OCI-LY7 (cell line): Measurements from ENCODE around the gene RPL22. TPM values are rescaled to one million over a fixed set of nuclear protein-coding genes. Genes with fewer than 3 reads are reported as not detected.

Experiments
- BruUV-seq: library from RNA; stranded (reverse); fragments of 400-500 nt; replicated peaks from 2 replicates; lab custom pipeline; 2021; lab: Mats Ljungman, UMichigan
- CTCF ChIA-PET: fragments of 300-600 bp; sonication (Branson Sonifier 250); formaldehyde crosslinking; loops from one replicate; lab custom pipeline; 2022; ENCODE audit warnings: antibody characterized with exemption; ENCODE audit not compliant: unreplicated experiment; lab: Charles Lee
- POLR2A ChIA-PET: fragments of 300-600 bp; sonication (Branson Sonifier 250); formaldehyde crosslinking; loops from one replicate; lab custom pipeline; 2022; ENCODE audit warnings: antibody characterized with exemption; lab: Charles Lee
- DNase-seq: peaks from one replicate; pipeline ENCODE4 v3.0.0-alpha.2; 2015; ENCODE audit warnings: low spot score
- H2AFZ ChIP-seq: fragments of 200-600 bp; sonication (generic), shearing (Covaris generic); 2 replicates; pipeline ENCODE4 v1.6.1; 2014; ENCODE audit warnings: mild to moderate bottlenecking, antibody characterized with exemption, low read length, moderate library complexity
- H3K27ac ChIP-seq: fragments of 200-600 bp; sonication (generic); 2 replicates; pipeline ENCODE4 v1.5.1; 2014; ENCODE audit warnings: mixed run types, low read depth, mild to moderate bottlenecking, moderate library complexity, low read length, inconsistent platforms; ENCODE audit not compliant: poor library complexity, severe bottlenecking
- H3K36me3 ChIP-seq: fragments of 200-600 bp; sonication (generic); 2 replicates; pipeline ENCODE4 v1.6.1; 2014; ENCODE audit warnings: mild to moderate bottlenecking, antibody characterized with exemption, low read length, moderate library complexity, mixed read lengths; ENCODE audit not compliant: insufficient read depth
- H3K4me1 ChIP-seq: fragments of 200-600 bp; sonication (generic); 2 replicates; pipeline ENCODE4 v1.5.1; 2014; ENCODE audit warnings: mild to moderate bottlenecking, low read length; ENCODE audit not compliant: insufficient read depth, poor library complexity, severe bottlenecking
- H3K4me2 ChIP-seq: fragments of 200-600 bp; sonication (generic); 2 replicates; pipeline ENCODE4 v1.6.1; 2014; ENCODE audit warnings: mild to moderate bottlenecking, low read length
- H3K4me3 ChIP-seq: fragments of 200-600 bp; sonication (generic); 2 replicates; pipeline ENCODE4 v1.5.1; 2014; ENCODE audit warnings: mild to moderate bottlenecking, low read depth, low read length; ENCODE audit not compliant: poor library complexity, severe bottlenecking
- H3K79me2 ChIP-seq: fragments of 200-600 bp; sonication (generic); 2 replicates; pipeline ENCODE4 v1.6.1; 2016; ENCODE audit warnings: low read depth, mild to moderate bottlenecking, low read length, moderate library complexity, mixed read lengths; ENCODE audit not compliant: insufficient read depth
- H3K9me2 ChIP-seq: fragments of 200-600 bp; sonication (generic); 2 replicates; pipeline ENCODE4 v1.6.1; 2016; ENCODE audit warnings: mild to moderate bottlenecking, low read length, mixed read lengths; ENCODE audit not compliant: insufficient read depth
- H3K9me3 ChIP-seq: fragments of 200-600 bp; sonication (generic); 2 replicates; pipeline ENCODE4 v1.6.1; 2014; ENCODE audit warnings: mild to moderate bottlenecking, mixed run types, low read length, mixed read lengths
- H4K20me1 ChIP-seq: fragments of 200-600 bp; sonication (generic); 2 replicates; pipeline ENCODE4 v1.6.1; 2014; ENCODE audit warnings: mild to moderate bottlenecking, antibody characterized with exemption, low read length, moderate library complexity, mixed read lengths; ENCODE audit not compliant: insufficient read depth
- CTCF ChIP-seq: fragments of 200-600 bp; sonication (generic); conservative IDR thresholded peaks from 2 replicates; pipeline ENCODE4 v1.5.1; 2014; ENCODE audit warnings: mild to moderate bottlenecking, antibody characterized with exemption, low read length, moderate library complexity, mixed read lengths
- EZH2phosphoT487 ChIP-seq: fragments of 200-600 bp; sonication (generic); IDR thresholded peaks from 2 replicates; pipeline ENCODE4 v1.6.1; 2018; ENCODE audit warnings: low read depth, borderline replicate concordance, mild to moderate bottlenecking, mixed run types, antibody characterized with exemption, low read length, moderate library complexity, mixed read lengths
- intact Hi-C: fragments of 100-400 bp; cut with micrococcal nuclease; formaldehyde crosslinking; loops from one replicate; pipeline ENCODE4 v1.10.0; 2022; ENCODE audit not compliant: unreplicated experiment
- total RNA-seq, 2 experiments: library from RNA; depleted of rRNA in 1 of 2; stranded (reverse); fragments of >200 nt in 1 of 2; shearing (Covaris generic) in 1 of 2; gene quantifications; 2 replicates each; pipeline ENCODE4 v1.2.3, GENCODE V29; 2014 to 2022

The RPL22 gene
- total RNA-seq, 2 experiments from 2014 or later = 249 to 589 TPM

- TF ChIP-seq EZH2phosphoT487 = no peak
- peak; percentile 61; the same call in 1 of the 2 replicates for TF ChIP-seq CTCF
- Histone ChIP-seq H3K4me1 (peaks cover 10% of the 10 kb centered on the region), H3K79me2 (no peaks in the 10 kb centered on the region), H4K20me1 (no peaks in the 10 kb centered on the region), H3K36me3 (no peaks in the 10 kb centered on the region), H2AFZ (peak overlapping the region; percentile 58; the same call in 1 of the 2 replicates), H3K27ac (no peak overlapping the region), H3K4me3 (peak overlapping the region; percentile 50), H3K9me3 (no peaks in the 10 kb centered on the region), H3K4me2 (peak overlapping the region; percentile 61; the same call in 1 of the 2 replicates), H3K9me2 (no peaks in the 10 kb centered on the region)
- CTCF ChIA-PET = interaction anchor here (0.6 kb wide), 1 partner anchor 31 kb away, joined by 14 read pairs; no protein-coding TSS in a partner anchor
- POLR2A ChIA-PET = interaction anchor here (0.6 kb wide), 1 partner anchor 242 kb away, joined by 4 read pairs; no protein-coding TSS in a partner anchor
- intact Hi-C loops = no loop called here
- DNase-seq = peak; percentile 40
- BruUV-seq = no TSS peak
Measured at GRCh38 chr1:6209661-6210580, 10.5 kb upstream of the RPL22 start.

GRCh38 chr1:6208723-6209660 lies 9.6 kb upstream of the RPL22 start:
- H4K20me1 ChIP-seq = no peaks in the 10 kb centered on the region
- BruUV-seq = no TSS peak
- peak overlapping the region; percentile 50 for H3K4me3 ChIP-seq
- no peaks in the 10 kb centered on the region for H3K9me3 ChIP-seq
- peaks cover 10% of the 10 kb centered on the region for H3K4me1 ChIP-seq
- DNase-seq = no peak
- peak overlapping the region; percentile 58; the same call in 1 of the 2 replicates for H2AFZ ChIP-seq
- H3K4me2 ChIP-seq = peak overlapping the region; percentile 61; the same call in 1 of the 2 replicates
- TF ChIP-seq EZH2phosphoT487 (no peak), CTCF (no peak)
- H3K36me3 ChIP-seq = no peaks in the 10 kb centered on the region
- H3K79me2 ChIP-seq = no peaks in the 10 kb centered on the region
- H3K9me2 ChIP-seq = no peaks in the 10 kb centered on the region
- POLR2A ChIA-PET = interaction anchor here (0.6 kb wide), 1 partner anchor 243 kb away, joined by 4 read pairs; no protein-coding TSS in a partner anchor
- CTCF ChIA-PET = no interaction called here
- intact Hi-C loops = no loop called here
- H3K27ac ChIP-seq = no peak overlapping the region
